Measurements from ENCODE around the gene KLF13. TPM values are rescaled to one million over a fixed set of nuclear protein-coding genes. Genes with fewer than 3 reads are reported as not detected.
A peak's percentile ranks its signal among the peaks of the same experiment; 100 is the strongest.

Gene KLF13
- total RNA-seq, 1 donor from 2014 or later = 30.9 TPM

DNA sequence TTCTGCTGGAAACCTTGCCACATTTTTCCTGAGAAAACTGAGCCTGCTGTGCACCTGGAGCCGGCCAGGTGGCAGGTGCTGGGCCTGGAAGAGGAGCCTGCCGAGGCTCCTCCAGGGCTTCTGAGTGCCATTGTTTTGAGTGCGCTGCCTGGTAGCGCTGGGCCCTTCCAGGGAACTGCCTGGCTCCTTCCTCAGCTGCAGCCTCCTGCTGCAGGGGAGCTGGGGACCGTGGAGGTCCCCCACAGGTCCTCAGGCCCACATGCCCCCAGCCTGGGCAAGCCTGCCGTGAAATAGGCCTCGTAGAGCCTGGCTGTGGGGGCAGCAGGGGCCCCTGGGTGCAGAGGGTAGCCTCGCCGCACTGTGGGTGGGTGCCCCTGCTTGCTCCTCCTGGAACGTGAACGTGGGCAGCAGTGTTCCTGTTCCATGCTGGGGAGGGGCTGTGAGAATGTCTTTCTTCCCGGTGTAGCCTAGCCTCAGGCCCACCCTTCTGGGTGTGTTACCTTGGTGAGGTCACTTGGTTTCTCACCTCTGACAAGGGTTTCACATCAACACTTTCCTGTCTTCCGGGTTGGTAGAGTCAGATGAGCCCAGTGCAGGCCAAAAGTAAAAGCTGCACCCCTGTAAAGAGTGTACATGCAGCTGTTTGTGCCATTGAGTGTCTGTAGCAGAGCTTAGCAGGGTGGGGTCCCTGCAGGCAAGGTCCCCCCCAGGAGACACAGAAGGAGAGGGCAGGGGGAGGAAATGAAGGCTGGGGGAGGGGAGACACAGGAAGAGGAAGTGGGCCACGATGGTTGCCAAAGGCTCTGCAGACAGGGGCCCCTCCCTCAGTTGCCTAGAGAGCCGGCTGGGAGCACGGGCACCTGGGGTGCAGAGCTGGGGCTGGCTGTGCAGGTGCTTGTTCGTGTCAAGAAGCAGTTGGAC, 34.5 kb downstream of the KLF13 start:
- no peak for DNase-seq (ENCODE audit: extremely low spot score in 2 of 2)
- intact Hi-C loops (cut with DNase I) = loop anchor here (10.0 kb wide), 1 partner anchor 124 kb away; no protein-coding TSS in a partner anchor

GRCh38 chr15:31361764-31362515, 35.3 kb downstream of the KLF13 start:
- intact Hi-C loops (cut with DNase I) = loop anchor here (10.0 kb wide), 1 partner anchor 123 kb away; no protein-coding TSS in a partner anchor
- DNase-seq (ENCODE audit: extremely low spot score in 2 of 2) = no peak

More for the DNA sequence above, 34.5 kb downstream of the KLF13 start:
- H3K36me3 ChIP-seq = no peaks in the 10 kb centered on the region
- no peaks in the 10 kb centered on the region for H3K9me3 ChIP-seq
- peak overlapping the region; percentile 95 for H3K27ac ChIP-seq
- no peak overlapping the region for H3K4me3 ChIP-seq
- TF ChIP-seq, protein P1, sequence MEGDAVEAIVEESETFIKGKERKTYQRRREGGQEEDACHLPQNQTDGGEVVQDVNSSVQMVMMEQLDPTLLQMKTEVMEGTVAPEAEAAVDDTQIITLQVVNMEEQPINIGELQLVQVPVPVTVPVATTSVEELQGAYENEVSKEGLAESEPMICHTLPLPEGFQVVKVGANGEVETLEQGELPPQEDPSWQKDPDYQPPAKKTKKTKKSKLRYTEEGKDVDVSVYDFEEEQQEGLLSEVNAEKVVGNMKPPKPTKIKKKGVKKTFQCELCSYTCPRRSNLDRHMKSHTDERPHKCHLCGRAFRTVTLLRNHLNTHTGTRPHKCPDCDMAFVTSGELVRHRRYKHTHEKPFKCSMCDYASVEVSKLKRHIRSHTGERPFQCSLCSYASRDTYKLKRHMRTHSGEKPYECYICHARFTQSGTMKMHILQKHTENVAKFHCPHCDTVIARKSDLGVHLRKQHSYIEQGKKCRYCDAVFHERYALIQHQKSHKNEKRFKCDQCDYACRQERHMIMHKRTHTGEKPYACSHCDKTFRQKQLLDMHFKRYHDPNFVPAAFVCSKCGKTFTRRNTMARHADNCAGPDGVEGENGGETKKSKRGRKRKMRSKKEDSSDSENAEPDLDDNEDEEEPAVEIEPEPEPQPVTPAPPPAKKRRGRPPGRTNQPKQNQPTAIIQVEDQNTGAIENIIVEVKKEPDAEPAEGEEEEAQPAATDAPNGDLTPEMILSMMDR (IDR thresholded peaks at IDR 0.05) = no peak
- TF ChIP-seq POLR2AphosphoS5 (IDR thresholded peaks at IDR 0.05; ENCODE audit: insufficient read depth in 1 of 2, low read depth in 1 of 2) = peak in 1 of 2 donors; percentile 52
- peaks cover 99% of the 10 kb centered on the region for H3K4me1 ChIP-seq
- no peaks in the 10 kb centered on the region for H3K27me3 ChIP-seq

DNA sequence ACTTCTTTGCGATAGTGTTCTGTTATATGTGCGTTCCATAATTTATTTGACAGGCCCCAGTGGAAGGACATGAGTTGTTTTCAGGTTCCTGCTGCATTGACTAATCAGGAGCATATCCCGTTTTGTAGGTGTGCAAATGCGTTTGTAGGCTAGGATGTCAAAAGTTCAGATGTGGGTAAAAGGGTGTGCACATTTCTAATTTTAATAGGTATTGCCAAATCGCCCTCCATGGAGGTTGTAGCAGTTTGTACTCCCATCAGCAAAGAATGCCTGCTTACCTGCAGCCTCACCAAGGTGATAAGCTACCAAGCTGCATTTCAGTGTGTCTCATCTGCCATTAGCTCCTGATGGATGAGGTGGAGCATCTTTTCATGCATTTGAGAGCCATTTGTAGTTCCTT, 36.3 kb downstream of the KLF13 start:
- no peak overlapping the region for H3K4me3 ChIP-seq
- H3K36me3 ChIP-seq = no peaks in the 10 kb centered on the region
- no peaks in the 10 kb centered on the region for H3K27me3 ChIP-seq
- no peak for TF ChIP-seq POLR2A (IDR thresholded peaks at IDR 0.05)
- DNase-seq (ENCODE audit: extremely low spot score in 2 of 2) = no peak
- intact Hi-C loops (cut with DNase I) = loop anchor here (10.0 kb wide), 1 partner anchor 122 kb away; no protein-coding TSS in a partner anchor
- peaks cover 99% of the 10 kb centered on the region for H3K4me1 ChIP-seq
- no peaks in the 10 kb centered on the region for H3K9me3 ChIP-seq
- H3K27ac ChIP-seq = peak overlapping the region; percentile 95

More at GRCh38 chr15:31361764-31362515, 35.3 kb downstream of the KLF13 start:
- peaks cover 99% of the 10 kb centered on the region for H3K4me1 ChIP-seq
- peak overlapping the region; percentile 95 for H3K27ac ChIP-seq
- no peaks in the 10 kb centered on the region for H3K36me3 ChIP-seq
- no peaks in the 10 kb centered on the region for H3K9me3 ChIP-seq
- no peaks in the 10 kb centered on the region for H3K27me3 ChIP-seq
- TF ChIP-seq POLR2AphosphoS5 (IDR thresholded peaks at IDR 0.05; ENCODE audit: insufficient read depth in 1 of 2, low read depth in 1 of 2) = no peak
- H3K4me3 ChIP-seq = no peak overlapping the region

DNA sequence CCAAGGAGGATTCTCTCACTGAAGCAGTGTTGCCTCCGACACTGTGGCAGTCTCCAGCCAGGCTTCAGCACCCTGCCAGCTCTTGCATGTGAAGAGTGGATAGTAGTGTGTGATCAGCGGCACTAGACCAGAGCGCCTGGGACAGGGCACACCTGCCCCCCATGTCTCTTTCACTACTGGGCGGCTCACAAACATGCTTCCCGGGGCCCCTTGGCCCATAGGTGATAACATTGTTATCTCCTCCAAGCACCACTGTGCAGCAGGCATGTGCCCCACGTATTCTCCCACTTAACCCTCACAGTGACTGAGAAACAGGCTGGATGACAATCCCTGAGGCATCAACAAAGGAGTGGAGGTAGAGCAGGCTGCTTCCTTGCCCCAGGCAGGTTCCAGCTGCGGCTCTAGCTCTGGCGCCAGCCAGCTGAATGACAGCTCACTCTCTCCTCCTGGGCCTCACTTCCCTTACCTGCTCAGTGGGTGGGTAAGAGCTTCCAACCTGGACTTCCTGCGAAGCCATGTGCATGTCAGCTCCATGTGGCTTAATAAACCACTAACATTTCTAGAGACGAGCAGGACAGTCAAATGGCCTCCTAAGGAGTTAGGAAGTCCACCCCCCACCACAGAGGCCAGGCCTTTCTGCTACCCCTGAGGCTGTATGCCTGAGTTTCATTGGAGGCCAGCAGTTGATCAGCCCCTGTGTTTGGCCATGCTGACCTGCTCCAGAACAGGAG, 37.8 kb downstream of the KLF13 start:
- H3K27ac ChIP-seq = peak overlapping the region; percentile 95
- TF ChIP-seq, protein P1 (IDR thresholded peaks at IDR 0.05) = no peak
- no peak for TF ChIP-seq POLR2AphosphoS5 (IDR thresholded peaks at IDR 0.05; ENCODE audit: insufficient read depth in 1 of 2, low read depth in 1 of 2)
- TF ChIP-seq POLR2A (IDR thresholded peaks at IDR 0.05) = no peak
- intact Hi-C loops (cut with DNase I) = loop anchor here (2.0 to 10.0 kb wide), 2 partner anchors 36 to 120 kb away; no protein-coding TSS in a partner anchor
- no peak for DNase-seq (ENCODE audit: extremely low spot score in 2 of 2)
- peaks cover 98% of the 10 kb centered on the region for H3K4me1 ChIP-seq
- H3K4me3 ChIP-seq = peak overlapping the region in 1 of 2 donors; percentile 18
- no peaks in the 10 kb centered on the region for H3K27me3 ChIP-seq
- no peaks in the 10 kb centered on the region for H3K9me3 ChIP-seq
- H3K36me3 ChIP-seq = no peaks in the 10 kb centered on the region

GRCh38 chr15:31365032-31365654, 38.5 kb downstream of the KLF13 start:
- peaks cover 97% of the 10 kb centered on the region for H3K4me1 ChIP-seq
- H3K27ac ChIP-seq = peak overlapping the region; percentile 95
- TF ChIP-seq POLR2AphosphoS5 (IDR thresholded peaks at IDR 0.05; ENCODE audit: insufficient read depth in 1 of 2, low read depth in 1 of 2) (no peak), POLR2A (IDR thresholded peaks at IDR 0.05) (no peak)
- TF ChIP-seq, protein P1 (IDR thresholded peaks at IDR 0.05) = no peak
- peak overlapping the region; percentile 18 to 35 for H3K4me3 ChIP-seq
- intact Hi-C loops (cut with DNase I) = loop anchor here (2.0 to 10.0 kb wide), 2 partner anchors 36 to 120 kb away; no protein-coding TSS in a partner anchor
- no peaks in the 10 kb centered on the region for H3K27me3 ChIP-seq
- no peaks in the 10 kb centered on the region for H3K9me3 ChIP-seq
- H3K36me3 ChIP-seq = no peaks in the 10 kb centered on the region
- DNase-seq (ENCODE audit: extremely low spot score in 2 of 2) = no peak

Measured in vagina (tissue), 2 donors.